RKO (cell line): ENCODE data around the gene PBX1.

Experiments
- DNase-seq: peaks from one replicate; pipeline ENCODE4 v3.0.0-alpha.2; 2016; ENCODE audit warnings: low spot score

Gene PBX1

DNA sequence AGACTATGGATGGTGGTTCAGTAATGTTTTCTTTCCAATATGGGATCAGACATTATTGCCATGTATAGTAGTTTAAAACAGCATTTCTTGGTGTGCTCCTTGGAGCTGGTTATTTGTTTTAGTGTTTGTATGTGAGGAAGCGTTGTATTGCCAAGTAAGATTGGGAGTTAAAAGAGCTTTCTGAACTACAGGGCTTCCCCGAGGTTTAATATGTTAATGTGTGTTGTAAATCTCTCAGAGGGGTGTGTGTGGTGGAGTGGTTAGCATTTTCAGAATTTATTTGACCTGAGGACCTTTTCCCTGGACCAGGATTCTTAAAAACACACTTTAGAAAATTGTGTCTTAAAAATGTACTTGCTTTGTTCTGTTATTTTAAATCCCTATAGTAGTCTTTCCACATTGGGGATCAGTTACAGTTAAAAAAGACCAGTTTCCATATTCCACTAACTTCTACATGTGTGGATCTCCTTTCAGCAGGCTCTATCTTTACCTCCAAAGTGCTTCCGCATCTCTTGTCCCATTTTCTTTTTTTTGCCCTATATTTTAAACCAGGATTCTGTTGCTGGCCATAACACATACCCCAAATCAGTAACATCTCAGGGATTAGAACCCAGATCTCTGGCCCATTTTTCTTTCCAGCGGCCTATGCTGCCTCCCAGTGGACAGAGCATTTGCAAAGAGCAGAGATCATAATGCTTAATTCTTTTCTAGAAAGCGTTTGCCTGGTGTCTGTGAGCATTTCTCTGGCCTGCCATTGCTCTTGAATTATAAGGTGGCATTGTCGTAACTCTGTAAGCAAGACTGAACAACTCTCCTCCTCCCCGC lies 58.6 kb downstream of the PBX1 start:
- peak; percentile 29 for DNase-seq

- no peak for DNase-seq
Measured at GRCh38 chr1:164618202-164618564, 59.2 kb downstream of the PBX1 start.

GRCh38 chr1:164619006-164619784 lies 60.2 kb downstream of the PBX1 start:
- DNase-seq, result no peak

DNA sequence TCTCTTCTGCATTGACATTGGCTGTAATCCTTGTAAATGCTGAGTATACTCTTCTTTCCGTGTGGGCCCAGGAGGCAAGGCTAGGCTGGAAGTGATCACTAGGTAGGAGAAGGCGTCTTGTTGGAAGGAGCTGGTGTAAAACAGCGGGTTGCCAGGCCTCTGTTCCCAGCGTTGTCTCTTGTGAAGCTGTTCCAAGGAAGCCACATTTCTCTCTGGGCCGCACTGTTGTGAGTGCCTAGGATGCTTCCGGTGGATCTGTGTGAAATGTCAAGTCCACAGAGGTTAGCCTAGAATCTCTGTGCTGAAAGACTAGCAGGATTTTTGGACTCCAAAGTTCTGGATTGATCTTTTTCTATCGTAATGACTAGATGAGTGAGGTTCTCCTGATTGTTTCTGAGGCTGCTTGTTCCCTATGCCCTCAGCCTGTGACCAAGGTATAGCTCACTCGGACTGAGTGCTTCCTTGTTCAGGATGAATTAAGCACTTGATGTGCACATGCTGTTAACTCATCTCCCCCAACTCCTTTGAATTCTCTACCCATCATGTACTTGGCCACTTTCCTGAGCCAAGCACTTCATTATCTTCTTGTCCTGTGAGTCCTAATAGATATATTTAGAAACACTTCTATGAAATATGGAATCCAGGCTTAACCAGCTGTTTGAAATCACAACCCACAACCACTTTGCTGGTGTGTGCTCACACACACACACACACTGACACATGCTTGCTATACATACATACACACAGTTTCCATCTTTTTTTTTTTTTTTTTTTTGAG lies 63.3 kb downstream of the PBX1 start:
- DNase-seq, result no peak

GRCh38 chr1:164623805-164624204 lies 64.8 kb downstream of the PBX1 start:
- DNase-seq, result no peak

GRCh38 chr1:164624400-164624799 lies 65.4 kb downstream of the PBX1 start:
- no peak for DNase-seq

DNA sequence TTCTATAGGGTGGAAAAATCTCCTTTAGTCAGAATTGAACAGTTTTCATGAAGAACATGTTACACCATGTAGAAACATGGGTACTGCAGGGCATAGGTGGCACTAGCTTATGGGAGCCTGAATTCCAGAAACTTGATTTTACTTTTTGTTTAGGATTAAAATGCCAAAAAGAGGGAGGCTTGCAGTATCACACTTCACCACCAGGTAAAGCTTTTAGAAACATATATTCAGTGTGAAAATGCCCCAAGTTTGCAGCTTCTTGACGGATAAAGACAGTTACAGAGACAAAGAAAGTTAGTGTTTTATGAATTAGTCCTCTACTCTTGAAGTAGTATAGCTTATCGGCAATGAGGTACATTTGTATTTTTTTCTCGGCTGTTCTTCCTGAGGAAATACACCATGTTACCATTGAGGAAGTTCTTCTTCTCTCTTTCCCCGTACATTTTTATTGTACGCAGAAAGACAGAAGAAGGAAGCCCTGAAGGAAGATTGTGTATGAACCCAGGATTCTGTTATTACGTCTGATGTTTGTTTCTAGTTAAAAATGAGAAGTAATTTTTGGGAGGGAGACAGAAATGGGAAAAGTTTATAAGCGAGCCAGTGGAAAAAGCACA lies 66.1 kb downstream of the PBX1 start:
- no peak for DNase-seq

GRCh38 chr1:164628772-164629171 lies 69.8 kb downstream of the PBX1 start:
- DNase-seq, result no peak

DNA sequence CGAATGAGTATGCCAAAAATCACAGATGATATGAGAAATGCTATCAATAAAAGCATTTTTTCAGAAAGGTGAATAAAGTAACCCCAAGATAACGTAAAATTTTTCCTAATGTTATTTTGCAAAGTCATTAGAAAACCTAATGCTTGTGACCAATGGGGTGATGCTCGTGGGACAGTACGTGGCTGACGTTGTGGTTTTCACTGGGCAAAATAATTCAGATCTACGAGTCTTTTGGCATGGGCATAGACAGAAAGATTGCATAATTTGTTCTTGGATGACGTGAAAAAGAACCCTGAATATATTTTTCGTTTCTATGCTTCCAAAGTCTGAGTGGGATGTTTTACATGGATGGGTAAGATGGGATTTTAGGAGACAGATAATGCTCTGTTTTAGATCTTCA lies 71.0 kb downstream of the PBX1 start:
- DNase-seq, result no peak

DNA sequence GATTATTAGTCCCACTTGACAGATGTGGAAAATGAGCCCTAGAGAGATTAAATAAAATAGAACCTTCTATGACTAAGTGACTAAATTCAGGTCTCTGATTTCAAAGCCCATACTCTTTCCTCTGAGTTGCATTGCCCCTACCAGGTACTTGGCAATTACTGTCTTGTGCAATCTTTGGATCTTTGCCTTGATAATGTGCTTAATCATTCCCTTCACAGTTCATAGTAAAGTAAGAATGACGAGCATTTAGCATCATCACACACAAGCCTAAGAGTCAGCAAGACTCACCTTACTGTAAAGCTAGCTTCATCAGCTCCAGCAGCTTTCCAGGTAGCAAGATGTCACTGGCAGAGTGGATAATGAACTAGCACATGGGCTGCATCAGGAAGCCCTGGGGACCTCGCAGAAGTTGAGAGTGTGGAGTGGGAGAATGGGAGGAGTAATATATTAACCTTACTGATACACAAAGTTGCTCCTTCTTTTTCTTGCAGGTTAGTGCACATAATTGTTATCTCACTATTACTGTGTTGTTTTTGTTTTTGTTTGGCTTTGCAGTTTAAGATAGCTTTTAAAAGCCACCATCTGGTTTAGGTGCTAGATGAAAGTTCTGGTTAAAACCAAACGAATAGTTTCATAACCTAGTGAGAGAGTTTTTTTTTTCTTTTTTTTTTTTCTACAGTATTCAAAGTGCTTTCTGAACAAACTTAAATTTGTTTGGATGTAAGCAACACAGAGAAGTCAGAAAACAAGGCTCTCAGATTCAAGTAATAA lies 71.8 kb downstream of the PBX1 start:
- DNase-seq, result no peak

- DNase-seq, result no peak
Measured at GRCh38 chr1:164631751-164632150, 72.8 kb downstream of the PBX1 start.

- DNase-seq, result no peak
Measured at GRCh38 chr1:164633997-164634396, 75.0 kb downstream of the PBX1 start.

DNA sequence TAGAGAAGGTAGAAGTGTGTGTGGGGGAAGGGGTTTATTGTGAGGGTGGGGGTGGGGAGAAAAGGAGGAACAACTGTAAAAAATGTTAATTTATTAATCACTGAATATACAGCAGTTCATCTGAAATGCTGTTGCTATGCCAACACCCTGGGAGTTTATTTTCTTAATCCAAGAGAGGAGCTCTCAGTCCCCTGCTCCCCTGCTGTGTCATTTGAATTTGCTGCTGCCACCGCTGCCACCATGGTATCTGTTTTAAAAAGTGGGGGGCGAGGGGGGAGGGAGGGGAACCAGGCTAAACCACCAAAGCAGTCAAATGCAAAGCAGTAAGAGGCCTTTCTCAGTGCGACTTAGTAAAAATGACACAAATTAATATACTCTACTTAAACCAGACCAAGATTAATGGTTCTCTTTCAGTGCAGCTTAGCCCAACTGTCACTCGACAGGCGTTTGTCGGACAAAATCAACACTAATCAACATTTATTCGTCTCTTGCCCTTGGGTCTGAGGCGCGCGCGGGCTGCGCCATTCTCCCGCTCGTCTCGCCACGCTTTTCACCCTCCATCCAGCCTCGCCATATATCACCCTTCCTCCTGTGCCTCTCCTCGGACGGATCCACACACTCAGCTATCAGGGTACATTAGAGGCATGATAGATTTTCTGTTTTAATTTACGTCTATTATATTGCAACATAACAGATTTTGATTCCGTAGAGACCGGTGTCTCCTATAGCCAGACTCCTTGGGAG lies 76.2 kb downstream of the PBX1 start:
- no peak for DNase-seq

DNA sequence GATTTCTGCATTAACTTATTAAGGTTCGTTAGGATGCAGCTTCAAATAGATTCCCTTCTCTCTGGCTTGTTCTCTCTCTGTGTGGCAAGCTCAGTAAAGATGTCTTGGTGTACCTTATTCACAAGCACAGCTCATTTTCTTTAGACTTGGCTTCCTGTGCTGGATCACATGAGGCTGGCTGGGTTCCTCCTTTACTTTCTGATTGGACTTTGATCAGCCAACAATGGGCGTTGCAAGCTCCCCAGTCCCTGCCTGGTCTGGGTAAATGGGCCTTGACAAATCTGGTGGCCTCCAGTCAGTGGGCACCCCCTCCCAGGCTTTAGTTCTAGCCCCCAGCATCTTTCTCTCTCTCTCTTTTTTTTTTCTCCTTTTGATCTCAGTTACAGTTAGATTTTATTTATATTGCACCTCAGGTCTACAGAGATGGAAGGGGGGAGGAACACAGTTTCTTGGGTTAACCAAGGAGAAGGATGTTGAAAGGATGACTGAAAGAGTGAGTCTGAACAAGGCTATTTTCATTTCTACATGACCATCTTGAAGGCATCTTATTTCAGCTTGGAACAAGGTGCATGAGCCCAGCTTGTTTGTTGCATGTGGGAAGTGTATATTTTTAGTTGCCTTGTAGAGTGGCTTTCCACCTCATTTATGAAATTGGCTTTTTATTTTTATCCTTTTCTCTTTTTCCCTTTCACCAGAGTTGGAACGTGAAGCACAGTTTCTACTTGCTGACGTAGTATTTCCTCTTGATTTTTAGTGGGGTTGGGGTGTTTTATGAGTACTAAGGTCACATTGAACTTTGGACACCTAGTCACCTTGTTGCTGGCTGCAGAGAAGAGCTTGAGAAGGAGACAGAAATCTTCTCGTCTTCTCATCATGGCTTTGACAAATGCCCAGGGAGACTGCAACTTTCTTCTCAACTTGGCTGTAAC lies 77.1 kb downstream of the PBX1 start:
- no peak for DNase-seq

- no peak for DNase-seq
Measured at GRCh38 chr1:164636757-164637156, 77.8 kb downstream of the PBX1 start.

DNA sequence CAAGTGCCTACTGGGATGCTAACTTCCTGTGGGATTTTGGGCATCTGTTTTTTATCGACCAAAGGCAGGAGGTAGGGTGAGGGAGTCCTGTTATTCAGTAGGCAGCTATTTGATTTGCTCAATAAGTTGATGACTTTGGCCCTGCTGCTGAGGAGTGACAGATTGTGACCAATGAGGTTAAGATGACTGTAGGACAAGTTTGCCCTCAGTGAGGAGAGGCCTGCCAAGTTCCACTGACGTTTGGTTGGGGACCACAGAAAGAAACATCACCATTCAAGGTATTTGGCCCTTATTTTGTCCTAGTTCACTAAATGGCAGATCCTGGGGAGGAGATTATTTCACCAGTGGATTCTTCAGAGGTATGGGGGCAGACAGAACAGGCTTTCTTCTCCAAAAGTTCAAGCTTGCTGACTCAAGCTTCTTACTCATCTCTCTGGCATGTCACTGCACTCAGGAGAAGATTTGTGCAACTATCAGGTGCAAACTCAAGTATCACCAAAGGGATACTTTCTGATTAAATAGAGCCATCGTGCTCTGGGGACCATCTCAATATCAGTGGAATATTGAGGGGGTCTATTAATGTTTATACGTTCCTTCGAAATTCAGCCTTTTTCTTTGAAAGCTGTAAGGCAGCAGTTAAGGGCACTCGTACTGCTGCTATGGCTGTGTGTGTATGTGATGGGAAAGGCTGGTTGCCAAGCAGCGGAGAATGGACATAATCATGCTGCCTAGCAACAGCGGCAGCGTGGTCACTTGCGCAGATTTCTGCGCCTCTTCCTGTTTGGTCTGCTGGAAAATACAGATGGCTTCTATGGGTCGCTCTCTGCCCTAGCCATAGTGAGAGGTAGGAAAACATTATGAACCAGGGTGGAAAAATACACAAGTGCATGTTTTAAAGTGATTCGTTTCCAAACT lies 78.7 kb downstream of the PBX1 start:
- no peak for DNase-seq

- no peak for DNase-seq
Measured at GRCh38 chr1:164638492-164639202, 79.7 kb downstream of the PBX1 start.
